Gastrocnemius medialis (tissue), 4 donors: ENCODE measurements around the gene CHRNE. TPM values are rescaled to one million over a fixed set of nuclear protein-coding genes. Genes with fewer than 3 reads are reported as not detected.
"Not testable (repeated sequence)": the region's sequence is repeated elsewhere in the genome, so short reads cannot be mapped to it uniquely, and the experiment has no call there.

Experiments used
- ATAC-seq, 2 donors: fragments of 150-250 bp; one replicate each; pipeline ENCODE4 v1.9.1; 2016
- DNase-seq, 2 donors: peaks; one replicate each; pipeline ENCODE4 v3.0.0-alpha.2; 2019
- H3K27ac ChIP-seq, 4 donors: fragments of 200-600 bp; sonication (generic); 1 replicate in 1 of 4; 2 replicates in 3 of 4; pipeline ENCODE4 v1.5.1; 2016 to 2018; ENCODE audit warnings: mild to moderate bottlenecking in 2 of 4, moderate library complexity in 1 of 4
- H3K27me3 ChIP-seq, 3 donors: fragments of 200-600 bp; sonication (generic) in 2 of 3; 1 replicate in 1 of 3; 2 replicates in 2 of 3; pipeline versions ENCODE4 v1.5.1 to v1.6.0; 2016 to 2019; ENCODE audit warnings: mild to moderate bottlenecking in 1 of 3, moderate library complexity in 1 of 3
- H3K36me3 ChIP-seq, 2 donors: fragments of 200-600 bp; sonication (generic) in 1 of 2; one replicate each; pipeline ENCODE4 v1.5.1; 2017 to 2018
- H3K4me1 ChIP-seq, 2 donors: fragments of 200-600 bp; sonication (generic) in 1 of 2; one replicate each; pipeline ENCODE4 v1.5.1; 2016 to 2017; ENCODE audit warnings: mild to moderate bottlenecking in 2 of 2
- H3K4me3 ChIP-seq, 4 donors: fragments of 200-600 bp; sonication (generic) in 3 of 4; 1 replicate in 1 of 4; 2 replicates in 3 of 4; pipeline ENCODE4 v1.5.1; 2016 to 2019; ENCODE audit warnings: mild to moderate bottlenecking in 2 of 4
- H3K9me3 ChIP-seq, 3 donors: fragments of 200-600 bp; sonication (generic) in 2 of 3; 1 replicate in 1 of 3; 2 replicates in 2 of 3; pipeline ENCODE4 v1.5.1; 2016 to 2019
- POLR2A ChIP-seq, 2 donors: fragments of 450-650 bp; IDR thresholded peaks; one replicate each; pipeline ENCODE4 v1.6.1; 2017; ENCODE audit warnings: antibody characterized with exemption in 2 of 2, mild to moderate bottlenecking in 2 of 2, moderate library complexity in 2 of 2
- in situ Hi-C, 4 donors: fragments of 200-750 bp; cut with MboI; loops; one replicate each; pipeline versions ENCODE4 v1.15.0 to v1.8.0; 2017; ENCODE audit warnings: low sequenced_read_pairs in 4 of 4
- intact Hi-C: fragments of 100-400 bp; cut with DNase I; formaldehyde crosslinking; loops from one replicate; pipeline ENCODE4 v1.15.1; 2023; ENCODE audit warnings: low total_unique reads
- total RNA-seq, 4 donors: library from RNA; depleted of rRNA; stranded (reverse); fragments of >200 nt; gene quantifications; one replicate each; pipeline versions ENCODE4 v1.1.0 to v1.2.3, GENCODE V29; 2016
- TF ChIP-seq, protein P1 (sequence below), 5 experiments: fragments of 450-650 bp in 3 of 5; fragments of 200-600 bp in 2 of 5; sonication (generic) in 2 of 5; IDR thresholded peaks in 4 of 5; conservative IDR thresholded peaks in 1 of 5; 1 replicate in 4 of 5; 2 replicates in 1 of 5; pipeline ENCODE4 v1.5.1; 2016 to 2019; ENCODE audit warnings: antibody characterized with exemption in 5 of 5, mild to moderate bottlenecking in 3 of 5, moderate library complexity in 3 of 5

The CHRNE gene
- total RNA-seq, 4 donors from 2014 or later, result 0.33 to 1.9 (median 0.52) TPM; not detected in 1

DNA sequence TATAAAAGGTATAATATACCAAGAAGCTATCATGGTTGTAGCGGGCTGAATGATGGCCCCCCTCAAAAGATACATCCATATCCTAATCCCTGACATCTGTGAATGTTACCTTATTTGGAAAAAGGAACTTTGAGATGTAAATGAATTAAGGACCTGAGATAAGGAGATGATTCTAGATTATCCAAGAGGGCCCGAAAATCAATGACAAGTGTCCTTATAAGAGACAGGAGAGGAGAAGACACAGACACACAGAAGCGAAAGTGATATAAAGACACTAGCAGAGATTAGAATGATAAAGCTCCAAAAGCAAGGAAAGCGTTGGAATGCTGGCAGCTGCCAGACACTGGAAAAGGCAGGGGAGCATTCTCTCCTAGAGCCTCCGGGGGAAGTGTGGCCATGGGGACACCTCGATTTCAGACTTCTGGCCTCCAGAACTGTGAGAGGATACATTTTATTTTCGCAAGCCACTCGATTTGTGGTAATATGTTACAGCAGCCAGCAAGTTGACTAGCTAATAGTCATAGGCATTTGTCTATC lies 16.7 kb upstream of the CHRNE start:
- in situ Hi-C loops (loop anchor here in 3 of 4 donors (10.0 kb wide), 2 partner anchors 65 to 145 kb away; partner anchors contain the start of gene CAMTA2 (in 3 of the 3)), intact Hi-C loops (no loop called here)

GRCh38 chr17:4914551-4914950 lies 11.7 kb upstream of the CHRNE start:
- H3K9me3 ChIP-seq, DNase-seq, H3K36me3 ChIP-seq, H3K27ac ChIP-seq, intact Hi-C loops, ATAC-seq, H3K4me1 ChIP-seq, H3K27me3 ChIP-seq, H3K4me3 ChIP-seq: not testable (repeated sequence)
- in situ Hi-C loops, result loop anchor here (5.0 to 10.0 kb wide), 4 partner anchors 70 to 150 kb away; partner anchors contain the start of gene CAMTA2 (in 4 of the 4)

More for the DNA sequence above, 16.7 kb upstream of the CHRNE start:
- Histone ChIP-seq H3K4me3 (no peak overlapping the region), H3K36me3 (no peaks in the 10 kb centered on the region), H3K27me3 (no peaks in the 10 kb centered on the region), H3K27ac (no peak overlapping the region), H3K9me3 (no peaks in the 10 kb centered on the region), H3K4me1 (no peaks in the 10 kb centered on the region)
- DNase-seq (no peak), ATAC-seq (no peak)
- TF ChIP-seq POLR2A (IDR thresholded peaks at IDR 0.05), result no peak
- TF ChIP-seq, protein P1, sequence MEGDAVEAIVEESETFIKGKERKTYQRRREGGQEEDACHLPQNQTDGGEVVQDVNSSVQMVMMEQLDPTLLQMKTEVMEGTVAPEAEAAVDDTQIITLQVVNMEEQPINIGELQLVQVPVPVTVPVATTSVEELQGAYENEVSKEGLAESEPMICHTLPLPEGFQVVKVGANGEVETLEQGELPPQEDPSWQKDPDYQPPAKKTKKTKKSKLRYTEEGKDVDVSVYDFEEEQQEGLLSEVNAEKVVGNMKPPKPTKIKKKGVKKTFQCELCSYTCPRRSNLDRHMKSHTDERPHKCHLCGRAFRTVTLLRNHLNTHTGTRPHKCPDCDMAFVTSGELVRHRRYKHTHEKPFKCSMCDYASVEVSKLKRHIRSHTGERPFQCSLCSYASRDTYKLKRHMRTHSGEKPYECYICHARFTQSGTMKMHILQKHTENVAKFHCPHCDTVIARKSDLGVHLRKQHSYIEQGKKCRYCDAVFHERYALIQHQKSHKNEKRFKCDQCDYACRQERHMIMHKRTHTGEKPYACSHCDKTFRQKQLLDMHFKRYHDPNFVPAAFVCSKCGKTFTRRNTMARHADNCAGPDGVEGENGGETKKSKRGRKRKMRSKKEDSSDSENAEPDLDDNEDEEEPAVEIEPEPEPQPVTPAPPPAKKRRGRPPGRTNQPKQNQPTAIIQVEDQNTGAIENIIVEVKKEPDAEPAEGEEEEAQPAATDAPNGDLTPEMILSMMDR (IDR thresholded peaks at IDR 0.05 in 4 of 5, conservative IDR thresholded peaks at IDR 0.05 in 1 of 5), result no peak

- ATAC-seq (no peak), DNase-seq (no peak)
- Histone ChIP-seq H3K36me3 (no peaks in the 10 kb centered on the region), H3K9me3 (no peaks in the 10 kb centered on the region), H3K4me3 (no peak overlapping the region), H3K4me1 (peaks cover 4 to 6% of the 10 kb centered on the region in 2 donors), H3K27me3 (no peaks in the 10 kb centered on the region), H3K27ac (no peak overlapping the region)
- in situ Hi-C loops (loop anchor here (5.0 to 10.0 kb wide), 4 partner anchors 71 to 151 kb away; partner anchors contain the start of gene CAMTA2 (in 4 of the 4)), intact Hi-C loops (no loop called here)
- no peak for TF ChIP-seq POLR2A (IDR thresholded peaks at IDR 0.05)
- TF ChIP-seq, protein P1 (IDR thresholded peaks at IDR 0.05 in 4 of 5, conservative IDR thresholded peaks at IDR 0.05 in 1 of 5), result no peak
These were observed 11.1 kb upstream of the CHRNE start for GRCh38 chr17:4913994-4914393.

DNA sequence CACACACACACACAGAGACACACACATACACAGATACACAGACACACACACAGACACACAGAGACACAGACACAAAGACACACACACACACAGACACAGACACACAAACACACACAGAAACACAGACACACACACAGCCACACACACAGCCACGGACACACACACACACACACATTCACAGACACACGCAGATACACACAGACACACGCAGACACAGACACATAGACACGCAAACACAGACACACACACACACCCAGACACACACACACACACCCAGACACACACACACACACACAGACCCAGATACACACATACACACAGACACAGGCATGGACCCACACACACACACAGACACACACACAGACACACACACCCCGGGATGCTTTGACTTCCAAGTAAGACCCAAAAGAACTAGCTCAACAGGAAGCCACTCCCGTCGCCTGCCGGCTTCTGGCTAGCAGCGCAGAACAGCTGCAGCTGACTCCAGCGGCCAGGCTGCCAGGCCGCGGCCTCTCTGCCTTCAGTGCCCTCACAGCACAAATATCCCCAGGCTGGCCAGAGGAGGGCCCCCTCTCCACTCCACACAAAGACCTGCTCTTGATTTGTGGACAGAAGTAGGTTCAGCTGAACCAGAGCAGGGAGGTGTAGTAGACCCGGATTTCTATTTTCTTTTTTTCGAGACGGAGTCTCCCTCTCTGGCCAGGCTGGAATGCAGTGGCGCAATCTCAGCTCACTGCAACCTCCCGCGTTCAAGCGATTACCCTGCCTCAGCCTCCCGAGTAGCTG lies 6.0 kb upstream of the CHRNE start:
- no peak for TF ChIP-seq POLR2A (IDR thresholded peaks at IDR 0.05)
- TF ChIP-seq, protein P1 (IDR thresholded peaks at IDR 0.05 in 4 of 5, conservative IDR thresholded peaks at IDR 0.05 in 1 of 5), result peak; percentile 90 to 96 (median 91)

GRCh38 chr17:4908301-4908700 lies 5.4 kb upstream of the CHRNE start:
- H3K36me3 ChIP-seq, result no peaks in the 10 kb centered on the region
- no peak for ATAC-seq
- H3K4me3 ChIP-seq, result no peak overlapping the region
- TF ChIP-seq POLR2A (IDR thresholded peaks at IDR 0.05), result no peak
- TF ChIP-seq, protein P1 (IDR thresholded peaks at IDR 0.05 in 4 of 5, conservative IDR thresholded peaks at IDR 0.05 in 1 of 5), result no peak
- H3K27me3 ChIP-seq, result no peaks in the 10 kb centered on the region
- H3K27ac ChIP-seq, result peak overlapping the region; percentile 50 to 77 (median 76)
- in situ Hi-C loops (no loop called here), intact Hi-C loops (loop anchor here (2.0 kb wide), 1 partner anchor 30 kb away; no protein-coding TSS in a partner anchor)
- peaks cover 13 to 14% of the 10 kb centered on the region in 2 donors for H3K4me1 ChIP-seq
- no peaks in the 10 kb centered on the region for H3K9me3 ChIP-seq
- DNase-seq, result no peak

More for the DNA sequence above, 6.0 kb upstream of the CHRNE start:
- in situ Hi-C loops, result no loop called here
- Histone ChIP-seq H3K36me3 (no peaks in the 10 kb centered on the region), H3K4me3 (no peak overlapping the region), H3K9me3 (no peaks in the 10 kb centered on the region), H3K27ac (peak overlapping the region; percentile 50 to 77 (median 76)), H3K4me1 (peaks cover 12 to 13% of the 10 kb centered on the region in 2 donors), H3K27me3 (no peaks in the 10 kb centered on the region)
- DNase-seq, result peak; percentile 86 to 96
- intact Hi-C loops, result loop anchor here (1.0 to 2.0 kb wide), 3 partner anchors 30 to 153 kb away; partner anchors contain the start of gene CAMTA2
- ATAC-seq, result peak; percentile 98 to 99

DNA sequence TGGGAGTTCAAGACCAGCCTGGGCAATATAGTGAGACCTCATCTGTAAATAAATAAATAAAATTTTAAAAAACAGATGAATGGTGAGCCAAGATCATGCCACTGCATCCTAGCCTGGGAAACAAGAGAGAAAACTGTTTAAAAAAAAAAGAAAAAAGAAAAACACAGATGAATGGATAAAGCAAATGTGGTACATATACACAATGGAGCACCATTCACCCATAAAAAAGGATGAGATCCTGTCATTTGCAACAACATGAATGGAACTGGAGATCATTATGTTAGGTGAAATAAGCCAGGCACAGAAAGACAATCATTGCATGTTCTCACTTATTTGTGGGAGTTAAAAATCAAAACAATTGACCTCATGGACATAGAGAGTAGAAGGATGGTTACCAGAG lies 3.7 kb upstream of the CHRNE start:
- peaks cover 13 to 24% of the 10 kb centered on the region in 2 donors for H3K4me1 ChIP-seq
- DNase-seq, ATAC-seq, H3K36me3 ChIP-seq, in situ Hi-C loops, H3K4me3 ChIP-seq, H3K27ac ChIP-seq, H3K27me3 ChIP-seq, intact Hi-C loops, H3K9me3 ChIP-seq: not testable (repeated sequence)
